GM10266 (cell line): Measurements from ENCODE around the gene HSPA8.
A peak's percentile ranks its signal among the peaks of the same experiment; 100 is the strongest.

Source experiments
- DNase-seq: peaks from one replicate; pipeline ENCODE4 v3.0.0; 2012; ENCODE audit errors: extremely low spot score
- TF ChIP-seq, protein P1 (sequence below): IDR thresholded peaks from 2 replicates; pipeline ENCODE4 v1.5.1; 2012; ENCODE audit warnings: mild to moderate bottlenecking, low read depth; ENCODE audit not compliant: control insufficient read depth, insufficient read depth; ENCODE audit errors: missing control alignments

Gene HSPA8

DNA sequence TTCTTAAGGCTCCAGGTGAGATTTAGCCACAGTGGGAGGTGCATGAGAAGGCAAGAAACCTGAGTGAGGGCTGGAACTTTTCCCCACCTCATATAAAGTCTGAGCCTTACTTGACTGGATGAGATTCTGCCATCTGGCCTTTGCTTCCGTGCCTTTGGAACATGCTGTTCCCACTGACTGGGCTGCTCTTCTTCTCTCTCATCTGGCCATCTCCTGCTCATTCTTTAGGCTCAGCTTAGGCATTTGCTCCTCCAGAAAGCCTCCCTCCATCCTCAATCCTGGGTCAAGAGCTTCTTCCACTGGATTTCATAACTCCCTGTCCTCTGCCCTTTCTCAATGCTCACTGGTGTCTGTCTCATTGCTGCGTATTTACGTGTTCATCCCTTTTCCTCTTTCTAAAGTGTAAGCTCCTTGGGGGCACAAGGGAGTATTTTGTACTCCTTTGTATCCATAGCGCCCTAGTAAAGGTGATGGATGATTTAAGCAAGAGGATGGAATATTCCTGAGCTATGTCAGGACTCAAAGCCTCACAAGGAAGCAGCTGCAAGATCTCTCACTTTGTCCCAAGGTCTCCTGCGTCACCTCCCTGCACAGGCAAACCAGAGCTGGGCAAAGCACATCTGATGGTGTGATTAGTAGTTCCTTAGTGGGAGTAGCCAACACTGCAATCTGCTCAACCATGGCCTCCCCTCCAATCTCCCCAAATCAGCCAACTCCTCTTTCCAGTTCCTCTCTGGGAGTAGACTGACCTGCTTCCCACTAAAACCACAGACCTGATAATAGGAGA is 15.3 kb downstream of the HSPA8 start:
- DNase-seq, result no peak

DNA sequence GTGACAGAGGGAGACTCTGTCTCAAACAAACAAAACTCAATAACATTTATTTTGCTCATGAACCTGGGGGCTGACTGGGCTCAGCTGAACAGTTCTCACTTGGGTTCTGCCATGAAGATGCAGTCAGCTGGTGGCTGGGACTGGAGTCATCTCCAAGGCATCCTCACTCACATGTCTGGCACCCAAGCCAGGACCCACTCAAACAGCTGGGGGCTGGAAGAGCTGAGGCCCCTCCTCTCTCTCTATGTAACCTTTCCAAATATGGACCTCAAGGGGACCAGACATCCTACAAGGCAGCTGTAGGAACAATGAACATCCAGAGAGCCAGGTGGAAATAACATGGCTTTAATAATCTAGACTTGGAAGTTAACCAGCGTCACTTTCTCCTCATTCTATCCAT is 16.8 kb downstream of the HSPA8 start:
- TF ChIP-seq, protein P1, sequence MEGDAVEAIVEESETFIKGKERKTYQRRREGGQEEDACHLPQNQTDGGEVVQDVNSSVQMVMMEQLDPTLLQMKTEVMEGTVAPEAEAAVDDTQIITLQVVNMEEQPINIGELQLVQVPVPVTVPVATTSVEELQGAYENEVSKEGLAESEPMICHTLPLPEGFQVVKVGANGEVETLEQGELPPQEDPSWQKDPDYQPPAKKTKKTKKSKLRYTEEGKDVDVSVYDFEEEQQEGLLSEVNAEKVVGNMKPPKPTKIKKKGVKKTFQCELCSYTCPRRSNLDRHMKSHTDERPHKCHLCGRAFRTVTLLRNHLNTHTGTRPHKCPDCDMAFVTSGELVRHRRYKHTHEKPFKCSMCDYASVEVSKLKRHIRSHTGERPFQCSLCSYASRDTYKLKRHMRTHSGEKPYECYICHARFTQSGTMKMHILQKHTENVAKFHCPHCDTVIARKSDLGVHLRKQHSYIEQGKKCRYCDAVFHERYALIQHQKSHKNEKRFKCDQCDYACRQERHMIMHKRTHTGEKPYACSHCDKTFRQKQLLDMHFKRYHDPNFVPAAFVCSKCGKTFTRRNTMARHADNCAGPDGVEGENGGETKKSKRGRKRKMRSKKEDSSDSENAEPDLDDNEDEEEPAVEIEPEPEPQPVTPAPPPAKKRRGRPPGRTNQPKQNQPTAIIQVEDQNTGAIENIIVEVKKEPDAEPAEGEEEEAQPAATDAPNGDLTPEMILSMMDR, result no peak
- no peak for DNase-seq

More for the DNA sequence above, 15.3 kb downstream of the HSPA8 start:
- TF ChIP-seq, protein P1, result no peak

DNA sequence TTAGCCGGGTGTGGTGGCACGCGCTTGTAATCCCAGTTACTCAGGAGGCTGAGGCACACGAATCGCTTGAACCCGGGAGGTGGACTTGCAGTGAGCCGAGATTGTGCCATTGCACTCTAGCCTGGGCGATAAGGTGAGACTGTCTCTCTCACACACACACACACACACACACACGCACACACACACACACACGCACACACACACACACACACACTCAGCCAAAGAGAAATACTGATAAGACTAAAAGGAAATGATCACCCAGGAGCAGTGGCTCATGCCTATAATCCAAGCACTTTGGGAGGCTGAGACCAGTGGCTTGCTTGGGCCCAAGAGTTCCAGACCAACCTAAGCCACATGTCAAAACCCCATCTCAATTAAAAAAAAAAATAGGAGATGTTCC is 20.8 kb downstream of the HSPA8 start:
- TF ChIP-seq, protein P1, result no peak
- DNase-seq, result no peak

DNA sequence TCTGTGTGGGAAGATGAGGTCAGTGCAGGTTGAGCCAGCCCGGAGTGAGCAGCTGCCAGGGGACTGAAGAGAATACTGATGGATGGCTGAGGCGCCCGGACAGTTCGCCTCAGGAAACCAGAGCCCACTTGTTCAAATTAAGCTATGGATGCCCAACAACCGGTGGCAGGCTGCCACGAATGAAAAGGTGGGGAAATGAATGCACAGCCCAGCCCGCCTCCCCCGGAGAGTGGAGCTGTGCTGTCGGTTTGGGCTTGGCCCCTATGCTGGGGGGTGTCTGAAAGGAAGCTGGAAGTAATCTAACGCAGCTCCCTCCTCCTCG is 21.9 kb downstream of the HSPA8 start:
- DNase-seq, result no peak
- TF ChIP-seq, protein P1, result no peak

DNA sequence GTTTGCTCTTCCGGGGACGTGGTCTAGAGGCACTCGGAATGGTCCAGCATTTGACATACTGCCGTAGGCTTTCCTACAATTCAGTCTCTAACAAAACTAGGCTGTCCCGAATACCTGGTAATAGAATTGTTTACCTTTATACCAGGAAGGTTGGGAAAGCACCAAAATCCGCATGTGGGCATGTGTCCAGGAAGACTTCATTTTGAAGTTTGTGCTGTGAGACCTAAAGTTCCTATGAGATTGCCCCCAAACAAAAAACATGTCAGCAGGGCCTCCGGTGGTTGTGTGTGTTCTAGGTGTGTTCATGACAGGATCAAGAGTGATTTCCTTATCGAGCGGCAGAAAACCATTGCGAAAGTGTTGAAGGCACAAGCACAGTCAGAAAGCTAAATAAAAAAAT is 26.1 kb downstream of the HSPA8 start:
- no peak for DNase-seq
- TF ChIP-seq, protein P1, result no peak

DNA sequence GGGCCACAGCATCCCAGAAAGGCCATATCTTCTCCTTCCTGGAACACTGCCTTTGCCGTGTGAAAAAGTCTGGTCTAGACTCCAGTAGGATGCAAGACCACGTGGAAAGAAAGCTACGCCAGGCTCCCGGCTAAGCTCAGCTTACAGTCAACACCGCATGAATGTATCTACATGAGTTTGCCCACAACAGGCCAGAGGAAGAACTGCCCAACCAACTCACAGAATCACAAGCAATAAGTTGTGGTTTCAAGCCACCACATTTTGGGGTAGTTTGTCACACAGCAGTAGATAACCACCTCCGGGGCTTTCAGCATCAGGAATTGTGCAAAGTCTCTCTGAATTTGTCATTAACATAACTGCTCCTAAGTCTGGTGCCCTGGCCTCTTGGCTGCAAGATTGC is 27.3 kb downstream of the HSPA8 start:
- no peak for DNase-seq
- TF ChIP-seq, protein P1, result no peak

DNA sequence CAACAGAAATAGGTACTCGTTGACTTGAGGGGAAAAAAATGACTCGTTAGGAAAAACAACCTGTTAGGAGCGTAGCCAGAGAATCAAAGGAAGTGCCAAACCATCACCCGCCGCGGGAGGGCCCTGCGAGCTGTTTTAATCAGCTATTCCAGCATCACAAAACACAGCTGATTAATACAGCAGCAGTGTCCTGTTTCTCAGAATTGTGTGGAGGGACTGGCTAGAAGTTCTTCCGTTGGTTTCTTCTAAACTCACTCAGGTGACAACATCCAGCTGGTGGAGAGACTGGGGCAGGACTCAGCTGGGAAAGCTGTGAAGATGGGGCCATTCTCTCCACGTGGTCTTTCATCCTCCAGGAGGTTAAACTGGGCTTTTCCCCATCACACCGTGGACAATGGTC is 28.0 kb downstream of the HSPA8 start:
- DNase-seq, result peak; percentile 29
- TF ChIP-seq, protein P1, result peak; percentile 23
